HG03439 (cell line): ENCODE data around the gene EPN2.
A peak's percentile ranks its signal among the peaks of the same experiment; 100 is the strongest.
"Not testable (repeated sequence)": the region's sequence is repeated elsewhere in the genome, so short reads cannot be mapped to it uniquely, and the experiment has no call there.

Experiments
- ATAC-seq: cut with Tn5 transposase; IDR thresholded peaks from one replicate; pipeline ENCODE4 v1.9.1; 2021; ENCODE audit warnings: mild to moderate bottlenecking, moderate library complexity; ENCODE audit not compliant: unreplicated experiment

The EPN2 gene

DNA sequence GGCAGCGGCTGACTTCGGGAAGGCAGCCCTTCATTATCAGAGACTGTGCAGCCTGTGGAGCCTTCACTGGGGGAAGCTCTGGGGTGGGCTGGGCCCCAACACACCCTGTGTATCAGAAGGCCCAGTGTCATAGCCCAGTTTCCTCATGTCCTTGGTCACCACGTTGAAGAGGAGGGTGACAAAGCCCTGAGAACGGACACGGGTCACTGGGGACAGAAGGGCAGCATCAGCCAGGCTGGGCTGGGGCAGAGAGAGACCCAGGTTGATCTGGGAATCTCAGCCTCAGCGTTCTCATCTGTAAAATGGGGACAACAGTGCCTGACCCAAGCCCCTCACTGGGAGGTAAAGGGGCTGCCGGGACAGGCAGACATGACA, 106.1 kb downstream of the EPN2 start:
- no peak for ATAC-seq

DNA sequence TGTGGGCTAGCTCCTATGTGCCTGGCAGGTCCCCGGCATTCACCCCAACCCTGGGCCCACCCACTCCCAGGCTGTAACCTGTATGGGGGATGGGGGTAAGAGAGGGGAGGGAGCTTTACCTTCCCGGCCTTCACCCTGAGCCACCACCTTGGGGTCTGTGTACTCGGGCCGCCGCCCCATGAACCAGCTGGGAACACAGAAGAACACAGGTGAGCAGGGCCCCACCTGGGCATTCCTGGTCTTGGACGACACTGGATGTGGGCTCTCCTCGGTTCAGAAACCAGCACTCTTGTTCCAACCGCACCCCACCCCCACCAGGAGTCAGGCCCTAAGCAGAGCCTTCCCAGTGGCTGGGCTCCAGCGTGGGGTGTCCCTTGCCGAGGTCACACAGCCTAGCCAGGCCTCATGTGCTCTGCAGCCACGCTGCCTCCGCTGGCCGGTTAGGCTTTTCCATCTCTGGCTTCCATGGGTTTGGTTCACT, 106.5 kb downstream of the EPN2 start:
- no peak for ATAC-seq

DNA sequence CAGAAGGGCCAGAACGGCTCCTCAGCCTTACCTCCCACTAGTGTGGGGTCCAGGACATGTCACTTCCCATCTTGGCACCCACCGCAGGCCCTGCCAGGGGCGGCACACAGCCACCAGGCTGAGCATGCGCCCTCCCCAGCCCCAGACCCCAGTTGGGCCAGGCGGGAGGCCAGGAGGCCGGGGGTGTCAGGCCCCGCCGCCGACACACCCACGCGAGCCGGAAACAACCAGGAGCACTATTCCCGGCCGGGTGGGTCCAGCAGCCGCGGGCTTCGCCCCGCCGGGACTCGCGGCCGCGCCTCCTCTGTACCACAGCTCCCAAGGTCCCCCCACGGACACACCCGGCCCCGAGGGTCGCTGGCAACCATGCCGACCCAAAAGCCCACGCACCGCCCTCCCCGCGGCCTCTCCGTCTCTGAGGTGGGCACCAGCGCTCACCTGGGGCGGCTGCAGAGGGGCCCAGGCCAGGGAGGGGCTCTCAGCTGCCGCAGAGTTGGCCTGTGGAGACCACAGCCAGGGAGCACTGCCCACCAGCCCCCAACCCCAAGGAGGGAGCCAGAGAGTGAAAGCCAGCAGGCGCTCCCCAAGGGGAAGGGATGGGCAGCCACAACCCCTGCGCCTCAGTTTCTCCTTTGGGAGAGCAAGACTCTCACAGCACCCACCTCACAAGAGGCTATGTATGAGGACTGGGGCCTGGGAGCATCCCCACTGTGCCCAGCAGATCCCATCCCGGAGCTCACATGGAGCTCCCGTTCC, 107.3 kb downstream of the EPN2 start:
- no peak for ATAC-seq

DNA sequence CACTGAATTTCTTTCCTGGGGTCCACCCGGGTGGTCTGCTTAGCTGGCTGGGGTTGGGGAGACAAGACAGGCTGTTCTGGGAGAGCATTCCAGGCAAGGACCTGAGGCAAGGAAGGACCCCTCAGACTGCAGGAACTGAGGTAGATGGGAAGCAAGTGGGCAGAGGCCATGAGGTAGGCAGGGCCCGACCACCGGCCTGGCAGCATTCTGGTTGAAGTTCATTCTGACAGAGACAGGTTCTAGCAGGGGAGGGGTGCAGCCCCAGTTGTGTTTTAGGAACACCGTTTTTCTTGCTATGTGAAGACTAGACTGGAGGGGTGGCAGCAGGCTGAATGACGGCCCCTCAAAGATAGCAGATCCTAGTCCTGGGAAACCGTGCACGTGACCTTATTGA, 107.9 kb downstream of the EPN2 start:
- no peak for ATAC-seq

GRCh38 chr17:19345486-19346350, 108.6 kb downstream of the EPN2 start:
- no peak for ATAC-seq

DNA sequence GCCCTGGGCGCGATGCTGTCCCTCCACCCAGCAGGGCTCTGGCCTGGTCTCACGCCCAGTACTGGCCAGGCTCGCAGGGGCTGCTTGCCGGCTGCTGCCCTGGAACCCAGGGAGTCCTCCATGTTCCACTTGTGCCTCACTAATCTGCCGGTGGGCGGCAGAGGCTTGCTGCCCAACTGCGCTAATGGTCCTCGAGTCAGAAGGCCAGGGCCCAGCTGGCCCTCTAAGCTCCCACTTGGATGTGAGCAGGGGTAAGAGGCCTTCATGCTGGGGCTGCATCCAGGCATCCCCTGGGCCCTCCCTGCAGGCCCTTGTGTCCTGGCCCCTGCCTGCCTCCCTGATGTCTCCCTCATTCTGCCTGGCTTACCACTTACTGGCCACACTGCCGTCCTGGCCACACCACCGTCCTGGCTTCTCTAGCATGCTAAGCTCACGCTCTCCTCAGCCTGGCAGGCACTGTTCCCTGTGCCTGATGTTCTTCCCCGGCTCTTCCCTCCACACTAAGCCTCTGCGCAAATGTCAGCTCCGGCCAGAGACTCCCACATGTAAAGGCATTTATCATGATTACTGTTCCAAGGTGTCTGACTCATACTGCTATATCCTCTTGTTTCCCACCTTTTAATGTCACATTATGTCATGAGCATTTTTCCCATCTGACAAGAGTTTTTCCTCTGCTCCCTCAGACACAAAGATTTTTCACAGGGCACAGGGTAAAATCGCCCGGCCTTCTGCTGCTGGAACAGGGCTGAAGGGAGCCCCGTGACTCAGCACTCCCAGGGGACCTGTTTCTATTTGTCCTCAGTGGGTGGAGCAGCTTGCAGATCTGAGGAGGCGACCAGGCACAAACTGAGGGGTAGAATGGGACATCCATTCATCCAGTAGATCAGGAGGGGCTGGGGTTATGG, 109.4 kb downstream of the EPN2 start:
- ATAC-seq = no peak

DNA sequence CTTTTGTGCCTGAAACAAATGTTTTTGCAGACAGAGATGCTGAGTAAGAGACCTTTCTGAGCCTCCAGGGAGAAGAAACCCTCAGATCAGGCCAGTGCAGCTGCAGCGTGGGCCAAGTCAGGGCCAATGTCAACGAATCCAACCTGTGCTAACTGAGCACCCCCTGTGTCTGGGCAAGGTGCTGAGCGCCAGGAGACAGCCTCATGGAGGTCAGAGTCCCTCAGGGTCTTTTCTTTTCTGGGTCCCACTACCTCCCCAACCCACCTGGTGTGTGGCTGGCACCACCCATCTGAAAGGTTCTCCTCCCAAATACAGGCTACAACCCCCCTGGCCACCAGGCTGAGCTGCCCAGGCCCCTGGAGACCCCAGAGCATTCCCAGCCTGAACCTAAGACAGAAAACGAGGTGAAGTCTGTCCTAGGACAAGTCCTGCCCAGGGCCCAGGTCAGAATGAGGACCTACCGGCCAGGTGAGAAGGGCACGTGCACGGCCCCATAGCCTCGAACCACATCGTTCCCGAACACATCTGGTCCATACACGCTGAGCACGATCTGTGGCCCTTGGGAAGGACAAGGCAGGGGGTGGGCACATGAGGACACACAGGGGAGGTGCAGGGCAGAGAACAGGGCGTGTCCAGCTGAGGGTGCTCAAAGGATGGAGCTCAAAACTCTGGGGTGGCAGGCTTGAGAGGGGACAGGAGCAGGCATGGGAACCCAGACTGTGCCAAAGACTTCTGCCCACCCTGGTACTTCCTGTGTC, 110.3 kb downstream of the EPN2 start:
- ATAC-seq = no peak

DNA sequence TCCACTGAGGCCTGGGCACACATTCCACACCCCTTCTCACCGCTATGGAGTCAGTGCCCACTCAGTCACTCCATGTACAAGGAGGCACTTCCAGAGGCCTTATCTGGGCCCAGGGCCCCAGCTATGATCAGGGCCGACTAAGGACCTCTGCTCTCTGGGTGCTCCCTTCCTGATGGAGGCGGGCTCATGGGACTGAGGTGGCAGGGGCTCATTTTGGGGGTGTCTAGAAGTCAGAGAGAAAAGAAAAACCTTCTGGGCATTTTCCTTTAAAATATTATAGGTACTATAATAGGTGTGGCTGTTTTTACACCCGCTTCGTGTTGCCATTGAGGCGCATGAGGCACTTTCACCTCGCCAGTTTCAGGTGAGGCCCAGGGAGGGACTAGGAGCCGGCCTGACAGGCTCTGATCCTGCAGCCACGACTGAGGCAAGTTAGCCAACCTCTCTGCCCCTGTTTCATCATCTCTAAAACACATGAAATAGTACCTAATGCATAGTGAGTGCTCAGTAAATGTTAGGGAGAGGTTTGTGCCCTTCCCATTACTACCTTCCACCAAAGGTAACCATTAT, 111.0 kb downstream of the EPN2 start:
- ATAC-seq = no peak

DNA sequence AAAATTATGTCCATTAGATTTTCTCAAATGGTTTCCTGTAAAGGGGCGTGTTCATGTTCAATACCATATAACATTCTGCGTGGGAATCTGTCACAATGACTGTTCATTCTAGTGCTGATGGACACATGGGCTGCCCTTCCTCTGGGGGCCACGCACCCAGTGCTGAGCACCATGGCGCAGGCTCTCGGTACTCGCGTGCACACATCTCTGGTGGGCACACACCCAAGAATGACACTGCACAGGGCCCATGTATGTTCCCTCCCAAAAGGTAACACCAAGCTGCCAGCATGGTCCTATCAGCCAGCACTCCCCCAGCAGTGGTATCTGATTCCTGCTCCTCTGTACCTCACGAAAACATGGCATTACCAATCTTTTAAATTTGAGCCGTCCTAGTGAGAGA, 111.6 kb downstream of the EPN2 start:
- no peak for ATAC-seq

DNA sequence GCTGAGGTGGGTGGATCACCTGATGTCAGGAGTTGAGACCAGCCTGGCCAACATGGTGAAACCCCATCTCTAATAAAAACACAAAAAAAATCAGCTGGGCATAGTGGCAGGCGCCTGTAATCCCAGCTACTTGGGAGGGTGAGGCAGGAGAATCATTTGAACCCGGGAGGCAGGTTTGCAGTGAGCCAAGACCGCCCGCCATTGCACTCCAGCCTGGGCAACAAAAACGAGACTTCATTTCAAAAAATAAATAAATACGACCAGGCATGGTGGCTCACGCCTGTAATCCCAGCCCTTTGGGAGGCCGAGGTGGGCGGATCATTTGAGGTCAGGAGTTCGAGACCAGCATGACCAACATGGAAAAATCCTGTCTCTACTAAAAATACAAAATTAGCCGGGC, 116.2 kb downstream of the EPN2 start:
- not testable (repeated sequence) for ATAC-seq

DNA sequence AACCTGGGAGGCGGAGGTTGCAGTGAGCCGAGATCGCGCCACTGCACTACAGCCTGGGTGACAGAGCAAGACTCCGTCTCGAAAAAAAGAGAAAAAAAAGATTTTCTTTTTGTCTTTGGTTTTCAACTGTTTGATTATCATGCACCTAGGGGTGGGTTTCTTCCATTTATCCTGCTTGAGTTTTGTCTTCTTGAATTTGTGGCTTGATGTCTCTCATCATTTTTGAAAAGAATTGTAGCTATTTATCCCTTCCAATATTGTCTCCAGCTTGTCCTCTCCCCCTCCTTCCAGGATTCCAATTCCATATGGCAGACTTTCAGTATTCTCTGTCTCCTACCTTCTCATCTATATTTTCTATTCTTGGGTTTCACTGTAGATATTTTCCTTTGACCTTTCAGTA, 117.6 kb downstream of the EPN2 start:
- ATAC-seq = no peak

DNA sequence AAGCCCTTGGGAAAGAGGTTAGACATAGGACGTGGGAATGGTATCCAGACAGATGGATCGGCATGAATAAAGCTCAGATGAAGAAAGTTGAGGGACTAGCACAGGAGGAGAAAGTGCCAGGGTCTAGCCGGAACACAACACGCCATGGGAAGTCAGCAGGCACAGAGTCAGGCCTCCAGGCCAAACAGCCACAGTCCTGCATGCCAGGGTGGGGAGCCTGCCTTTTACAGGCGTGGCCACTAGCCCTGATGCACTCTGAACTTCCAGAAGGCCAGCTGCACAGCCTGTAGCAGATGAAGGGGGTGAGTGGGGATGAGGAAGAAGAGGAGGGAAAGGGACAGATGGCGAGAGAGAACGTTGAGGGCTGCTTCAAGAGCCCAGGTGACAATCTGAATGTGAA, 120.2 kb downstream of the EPN2 start:
- ATAC-seq = no peak

DNA sequence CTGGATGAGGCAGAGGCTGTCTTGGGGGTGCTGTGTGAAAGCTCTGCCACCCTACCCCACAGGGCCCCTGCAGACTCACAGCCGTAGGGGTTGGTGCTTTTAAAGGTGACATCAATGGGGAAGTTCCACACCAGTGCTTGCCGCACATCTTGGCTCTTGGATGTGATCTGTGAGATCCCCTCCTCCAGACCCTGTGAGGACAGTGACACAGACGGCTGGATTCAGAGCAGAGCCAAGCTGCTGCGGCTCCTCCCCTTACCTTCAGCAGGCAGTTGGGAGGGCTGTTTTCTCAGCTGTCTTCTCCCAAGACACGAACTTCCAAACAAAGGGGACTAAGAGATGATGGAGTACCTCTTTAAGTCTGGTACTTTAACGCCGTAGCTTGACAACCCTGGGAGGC, 120.6 kb downstream of the EPN2 start:
- no peak for ATAC-seq

DNA sequence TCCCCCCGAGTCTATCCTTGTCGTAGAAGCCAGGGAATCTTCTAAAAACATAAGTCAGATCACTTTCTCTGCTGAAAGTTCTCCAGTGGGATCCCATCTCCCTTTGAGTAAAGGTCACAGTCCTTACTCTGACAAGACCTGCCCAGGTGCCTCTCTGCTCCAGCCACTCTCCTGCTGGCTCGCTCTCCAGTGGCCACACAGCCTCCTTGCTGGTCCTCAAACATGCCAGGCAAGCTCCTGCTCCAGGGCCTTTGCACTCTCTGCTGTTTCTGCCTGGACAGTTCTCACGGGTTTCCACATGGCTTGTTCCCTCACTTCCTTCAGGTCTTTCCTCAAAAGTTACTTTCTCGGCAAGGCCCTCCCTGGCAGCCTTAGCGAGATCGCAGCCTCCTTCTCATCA, 122.0 kb downstream of the EPN2 start:
- ATAC-seq = no peak

GRCh38 chr17:19359856-19360255, 122.7 kb downstream of the EPN2 start:
- no peak for ATAC-seq

DNA sequence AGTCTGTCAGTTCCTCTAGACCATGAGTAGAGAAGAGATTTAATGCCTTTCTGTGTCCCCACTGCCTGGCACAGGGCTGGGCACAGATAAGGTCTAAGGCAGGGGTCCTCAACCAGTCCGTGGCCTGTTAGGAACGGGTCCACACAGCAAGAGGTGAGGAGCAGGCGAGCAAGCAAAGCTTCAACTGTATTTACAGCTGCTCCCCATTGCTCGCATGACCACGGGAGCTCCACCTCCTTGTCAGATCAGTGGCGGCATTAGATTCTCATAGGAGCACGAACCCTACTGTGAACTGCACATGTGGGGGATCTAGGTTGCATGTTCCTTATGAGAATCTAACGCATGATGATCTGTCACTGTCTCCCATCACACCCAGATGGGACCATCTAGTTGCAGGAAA, 123.6 kb downstream of the EPN2 start:
- ATAC-seq = no peak

DNA sequence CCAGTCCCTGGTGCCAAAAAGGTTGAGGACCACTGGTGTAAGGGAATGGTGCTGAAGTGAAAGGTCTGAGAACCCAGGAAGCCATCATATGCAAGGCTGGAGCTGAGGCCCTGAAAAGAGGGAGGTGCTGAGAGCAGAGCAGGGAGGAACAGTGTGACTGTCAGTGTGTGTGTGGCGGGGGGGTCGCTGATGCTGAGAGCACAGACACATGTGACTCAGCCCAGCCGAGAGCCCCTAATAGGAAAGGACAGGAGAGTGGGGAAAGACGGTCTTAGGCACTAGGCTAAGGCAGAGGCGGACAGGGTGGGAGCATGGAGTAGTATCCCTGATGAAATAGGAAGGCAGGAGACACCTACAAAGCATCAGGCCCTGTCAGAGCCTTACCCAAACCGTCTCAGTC, 124.2 kb downstream of the EPN2 start:
- no peak for ATAC-seq

DNA sequence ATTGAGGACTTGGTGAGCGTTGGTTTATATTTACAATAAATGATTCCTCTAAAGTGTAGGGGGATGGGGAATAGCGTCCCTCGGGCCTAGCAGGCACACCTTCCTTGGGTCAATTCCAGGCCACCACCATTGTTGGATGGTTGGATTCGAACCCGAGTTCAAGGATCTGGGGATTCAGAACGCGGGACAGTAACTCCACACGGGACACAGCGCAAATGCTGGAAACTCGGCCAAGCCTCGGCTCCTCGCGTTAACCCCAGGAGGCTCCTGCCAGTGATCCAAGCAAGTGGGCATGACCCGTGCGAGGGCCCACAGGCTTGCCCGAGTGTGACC, 124.7 kb downstream of the EPN2 start:
- ATAC-seq = no peak

- peak; percentile 90 for ATAC-seq
Measured at GRCh38 chr17:19362277-19363113, 125.3 kb downstream of the EPN2 start, which contains the start of gene B9D1. B9D1 (minus strand) TSS chr17:19362723; CDS start chr17:19362569, 154 bp downstream.
